Inferior parietal cortex (tissue), 1 donor: ENCODE measurements around the gene NSL1.
"Not testable (repeated sequence)": the region's sequence is repeated elsewhere in the genome, so short reads cannot be mapped to it uniquely, and the experiment has no call there.

ENCODE experiments used
- DNase-seq: peaks from one replicate; pipeline ENCODE4 v3.0.0-alpha.2; 2016; ENCODE audit errors: extremely low spot score

NSL1 gene

GRCh38 chr1:212783976-212784375 lies 7.6 kb downstream of the NSL1 start:
- DNase-seq, result no peak

GRCh38 chr1:212782422-212783154 lies 9.0 kb downstream of the NSL1 start:
- peak; percentile 43 for DNase-seq

DNA sequence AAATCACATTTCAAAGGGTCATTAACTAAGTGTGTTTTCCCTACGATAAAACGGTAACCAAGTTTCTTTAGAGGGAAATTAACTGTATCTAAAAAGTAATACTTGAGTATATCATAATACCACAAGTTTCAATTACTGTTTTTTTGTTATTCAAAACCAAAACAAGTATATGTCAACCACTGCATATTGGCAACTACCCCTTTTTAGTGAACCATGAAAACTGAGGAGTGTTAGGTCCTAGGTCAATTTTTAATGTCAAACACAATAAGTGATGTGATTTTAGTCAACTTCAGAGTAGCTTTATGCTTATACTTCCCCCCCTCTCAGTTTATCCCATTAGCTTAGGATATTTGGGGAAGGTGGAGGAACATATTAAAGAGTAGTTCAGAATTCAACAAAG lies 10.4 kb downstream of the NSL1 start:
- no peak for DNase-seq

DNA sequence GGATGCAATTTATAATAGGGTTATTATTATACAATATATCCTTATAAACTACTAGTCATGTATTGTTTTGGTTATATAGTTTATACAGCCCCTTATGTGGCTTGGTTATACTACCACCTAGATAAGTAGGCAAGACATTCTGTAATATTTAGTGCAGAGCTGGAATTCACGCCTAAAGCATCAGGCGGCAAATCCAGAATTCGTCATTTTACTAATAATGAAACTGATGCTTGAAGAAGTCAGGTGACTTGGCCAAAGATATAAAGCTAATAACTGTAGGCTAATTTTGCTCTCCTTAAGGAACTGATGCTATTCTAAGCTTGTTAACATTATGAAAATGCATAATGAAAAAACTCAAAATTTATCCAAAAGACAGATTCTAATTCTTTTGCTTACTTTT lies 10.8 kb downstream of the NSL1 start:
- DNase-seq, result no peak

GRCh38 chr1:212779086-212779485 lies 12.5 kb downstream of the NSL1 start:
- DNase-seq, result not testable (repeated sequence)

- no peak for DNase-seq
Measured at GRCh38 chr1:212777151-212777550, 14.4 kb downstream of the NSL1 start.

DNA sequence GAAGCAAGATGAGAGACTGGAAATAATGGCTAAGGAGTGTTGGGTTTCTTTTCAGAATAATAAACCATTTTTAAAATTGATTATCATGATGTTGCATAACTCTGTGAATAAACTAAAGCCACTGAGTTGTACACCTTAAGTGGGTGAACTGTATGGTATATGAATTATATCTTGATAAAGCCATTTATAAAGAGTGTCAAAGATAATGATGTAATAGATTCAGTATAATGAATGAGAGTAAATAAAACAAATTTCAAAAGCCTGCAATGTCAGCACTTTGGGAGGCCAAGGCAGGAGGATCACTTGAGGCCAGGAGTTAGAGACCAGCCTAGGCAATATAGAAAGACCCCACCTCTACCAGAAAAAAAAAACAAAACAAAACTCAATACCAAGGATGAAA lies 16.3 kb downstream of the NSL1 start:
- no peak for DNase-seq

DNA sequence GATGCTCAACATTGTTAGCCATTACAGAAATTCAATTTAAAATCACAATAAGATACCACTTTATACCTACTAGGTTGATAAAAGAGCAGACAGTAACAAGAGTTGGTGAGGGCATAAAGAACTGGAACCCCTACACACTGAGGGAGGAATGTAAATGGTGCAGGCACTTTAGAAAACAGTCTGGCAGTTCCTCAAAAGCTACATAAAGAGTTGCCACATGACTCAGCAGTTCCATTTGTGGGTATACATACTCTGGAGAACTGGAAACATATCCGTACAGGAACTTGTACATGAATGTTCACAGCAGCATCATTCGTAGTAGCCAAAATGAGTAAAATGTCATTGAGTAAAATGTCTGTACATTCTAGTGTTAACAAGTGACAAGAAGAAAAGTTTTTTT lies 17.0 kb downstream of the NSL1 start:
- peak; percentile 45 for DNase-seq

- no peak for DNase-seq
Measured at GRCh38 chr1:212773011-212773410, 18.6 kb downstream of the NSL1 start.

- DNase-seq, result no peak
Measured at GRCh38 chr1:212771341-212771740, 20.2 kb downstream of the NSL1 start.

DNA sequence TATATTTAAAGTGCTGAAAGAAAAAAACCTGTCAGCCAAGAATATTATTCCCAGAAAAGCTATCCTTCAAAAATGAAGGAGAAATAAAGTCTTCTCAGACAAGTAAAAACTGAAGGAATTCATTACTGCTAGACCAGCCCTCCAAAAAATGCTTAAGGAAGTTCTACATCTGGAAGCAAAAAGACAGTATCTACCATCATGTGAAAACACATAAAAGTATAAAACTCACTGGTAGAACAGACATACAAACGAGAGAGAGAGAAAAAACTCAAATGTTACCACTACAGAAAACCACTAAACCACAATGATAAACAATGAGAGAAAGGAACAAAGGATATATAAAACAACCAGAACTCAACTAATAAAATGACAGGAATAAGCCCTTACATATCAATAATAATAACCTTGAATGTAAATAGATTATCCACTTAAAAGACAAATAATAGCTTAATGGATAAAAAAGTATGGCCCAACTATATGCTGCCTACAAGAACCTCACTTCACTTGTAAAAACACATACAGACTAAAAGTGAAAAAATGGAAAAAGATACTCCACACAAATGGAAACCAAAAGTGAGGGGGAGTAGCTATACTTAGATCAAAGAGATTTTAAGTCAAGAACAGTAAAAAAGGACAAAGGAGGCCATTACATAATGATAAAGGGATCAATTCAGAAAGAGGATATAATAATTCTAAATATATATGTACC lies 22.0 kb downstream of the NSL1 start:
- DNase-seq, result no peak

- not testable (repeated sequence) for DNase-seq
Measured at GRCh38 chr1:212766825-212767224, 24.8 kb downstream of the NSL1 start.

- not testable (repeated sequence) for DNase-seq
Measured at GRCh38 chr1:212764718-212765281, 26.8 kb downstream of the NSL1 start.

- no peak for DNase-seq
Measured at GRCh38 chr1:212762839-212763238, 28.7 kb downstream of the NSL1 start.

- no peak for DNase-seq
Measured at GRCh38 chr1:212762234-212762633, 29.3 kb downstream of the NSL1 start.

- DNase-seq, result no peak
Measured at GRCh38 chr1:212760126-212760823, 31.3 kb downstream of the NSL1 start.

GRCh38 chr1:212759683-212760082 lies 31.9 kb downstream of the NSL1 start:
- DNase-seq, result no peak

DNA sequence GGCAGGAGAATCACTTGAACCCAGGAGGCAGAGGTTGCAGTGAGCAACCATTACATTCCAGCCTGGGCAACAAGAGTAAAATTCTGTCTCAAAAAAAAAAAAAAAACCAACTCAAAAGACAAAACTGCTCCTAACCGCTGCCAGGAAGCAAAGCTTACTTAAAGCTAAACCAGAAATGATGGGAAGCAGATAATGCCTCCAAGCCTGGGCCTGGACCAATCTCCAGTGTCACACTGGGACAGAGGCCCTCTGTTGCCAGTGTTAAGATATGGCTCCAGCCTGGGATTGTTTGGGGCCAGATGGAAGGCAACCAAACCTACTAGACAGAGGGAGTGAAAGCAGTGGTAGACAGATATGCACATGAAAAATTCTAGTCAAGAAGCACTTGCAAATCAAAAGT lies 36.9 kb downstream of the NSL1 start:
- peak; percentile 50 for DNase-seq

DNA sequence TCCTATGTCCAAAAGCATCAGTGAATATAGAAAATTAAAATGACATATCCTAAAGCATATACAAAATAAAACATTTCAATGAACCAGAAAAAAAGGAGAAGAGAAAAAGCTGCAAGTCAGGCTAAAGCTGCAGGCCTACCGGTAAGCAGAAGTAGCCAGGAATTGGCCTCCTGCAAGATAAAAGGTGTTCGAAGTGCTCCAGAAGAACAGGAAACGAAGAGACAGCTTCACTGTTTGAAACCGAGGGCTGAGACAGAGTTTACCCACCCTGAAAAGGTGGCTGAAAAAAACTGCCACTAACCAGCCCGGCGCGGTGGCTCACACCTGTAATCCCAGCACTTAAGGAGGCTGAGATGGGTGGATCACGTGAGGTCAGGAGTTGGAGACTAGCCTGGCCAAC lies 37.4 kb downstream of the NSL1 start:
- no peak for DNase-seq

GRCh38 chr1:212753749-212754148 lies 37.8 kb downstream of the NSL1 start:
- no peak for DNase-seq

GRCh38 chr1:212752934-212753497 lies 38.6 kb downstream of the NSL1 start:
- no peak for DNase-seq
